Caco-2 (cell line): ENCODE results near the gene BLMH. TPM values are rescaled to one million over a fixed set of nuclear protein-coding genes. Genes with fewer than 3 reads are reported as not detected.
A peak's percentile ranks its signal among the peaks of the same experiment; 100 is the strongest.

Experiments
- BruUV-seq: library from RNA; stranded (reverse); fragments of 400-500 nt; replicated peaks from 2 replicates; lab custom pipeline; 2021; lab: Mats Ljungman, UMichigan
- CTCF ChIA-PET: fragments of 300-600 bp; sonication (Branson Sonifier 250); formaldehyde crosslinking; loops from one replicate; lab custom pipeline; 2022; ENCODE audit warnings: antibody characterized with exemption; lab: Charles Lee
- POLR2A ChIA-PET: fragments of 300-600 bp; sonication (Branson Sonifier 250); formaldehyde crosslinking; loops from one replicate; lab custom pipeline; 2022; ENCODE audit warnings: antibody characterized with exemption; lab: Charles Lee
- DNase-seq, 2 experiments: peaks; one replicate each; pipeline versions ENCODE4 v3.0.0 to v3.0.0-alpha.2; 2020 to 2022
- H3K27me3 ChIP-seq: replicated peaks from 2 replicates; pipeline ENCODE4 v1.6.0; 2011; ENCODE audit warnings: low read length; ENCODE audit not compliant: control insufficient read depth, insufficient read depth
- H3K36me3 ChIP-seq: 2 replicates; pipeline ENCODE4 v1.5.1; 2011; ENCODE audit warnings: low read length; ENCODE audit not compliant: control insufficient read depth, insufficient read depth
- H3K4me1 ChIP-seq: fragments of 250-450 bp; sonication (Bioruptor Pico); 2 replicates; pipeline ENCODE4 v1.5.1; 2020; ENCODE audit warnings: mild to moderate bottlenecking
- H3K4me3 ChIP-seq: 2 replicates; pipeline ENCODE4 v1.5.1; 2011; ENCODE audit warnings: low read depth, mild to moderate bottlenecking, control low read depth, low read length
- H3K9me3 ChIP-seq: fragments of 250-450 bp; sonication (Bioruptor Pico); 2 replicates; pipeline ENCODE4 v1.5.1; 2020; ENCODE audit warnings: mild to moderate bottlenecking, moderate library complexity
- H3K27ac Mint-ChIP-seq: one replicate; pipeline ENCODE4 v1.8.0; 2022; ENCODE audit warnings: mixed read lengths; ENCODE audit not compliant: unreplicated experiment
- H3K27me3 Mint-ChIP-seq: one replicate; pipeline ENCODE4 v1.8.0; 2022; ENCODE audit warnings: mixed read lengths; ENCODE audit not compliant: insufficient read depth, unreplicated experiment
- H3K36me3 Mint-ChIP-seq: one replicate; pipeline ENCODE4 v1.8.0; 2022; ENCODE audit warnings: mild to moderate bottlenecking, mixed read lengths; ENCODE audit not compliant: insufficient read depth, unreplicated experiment
- H3K4me1 Mint-ChIP-seq: one replicate; pipeline ENCODE4 v1.8.0; 2022; ENCODE audit warnings: low read depth, mixed read lengths; ENCODE audit not compliant: unreplicated experiment
- H3K4me3 Mint-ChIP-seq: one replicate; pipeline ENCODE4 v1.8.0; 2022; ENCODE audit warnings: mild to moderate bottlenecking, moderate library complexity, mixed read lengths; ENCODE audit not compliant: unreplicated experiment
- H3K9me3 Mint-ChIP-seq: one replicate; pipeline ENCODE4 v1.8.0; 2022; ENCODE audit warnings: mixed read lengths; ENCODE audit not compliant: unreplicated experiment
- intact Hi-C: fragments of 100-400 bp; cut with micrococcal nuclease; formaldehyde crosslinking; loops from one replicate; pipeline ENCODE4 v1.10.0; 2022; ENCODE audit not compliant: unreplicated experiment
- total RNA-seq: library from RNA; stranded (reverse); gene quantifications from 2 replicates; pipeline ENCODE4 v1.2.3, GENCODE V29; 2022
- TF ChIP-seq, protein P1 (sequence below), 2 experiments: fragments of 200-600 bp in 1 of 2; IDR thresholded peaks; 1 replicate in 1 of 2; 2 replicates in 1 of 2; pipeline versions ENCODE4 v1.5.1 to v1.8.0; 2011 to 2022; ENCODE audit warnings: antibody characterized with exemption in 1 of 2, control low read depth in 1 of 2, inconsistent platforms in 1 of 2, low read depth in 1 of 2, low read length in 1 of 2, mild to moderate bottlenecking in 1 of 2, moderate library complexity in 1 of 2; ENCODE audit not compliant: insufficient read depth in 1 of 2, severe bottlenecking in 1 of 2, unreplicated experiment in 1 of 2

The BLMH gene
- total RNA-seq, 1 experiment from 2014 or later: 56.1 TPM

DNA sequence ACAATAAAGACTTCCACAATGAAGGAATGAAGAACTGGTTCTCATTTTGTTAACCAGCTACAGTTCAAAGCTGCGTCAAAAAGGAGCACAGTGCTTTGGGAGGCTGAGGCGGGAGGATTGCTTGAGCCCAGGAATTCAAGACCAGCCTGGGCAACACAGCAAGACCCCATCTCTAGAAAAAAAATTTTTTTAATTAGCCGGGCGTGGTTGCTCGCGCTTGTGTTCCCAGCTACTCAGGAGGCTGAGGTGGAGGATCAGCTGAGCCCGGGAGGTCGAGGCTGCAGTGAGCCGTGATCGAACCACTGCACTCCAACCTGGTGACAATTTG, 55.5 kb downstream of the BLMH start:
- DNase-seq: no peak
- intact Hi-C loops: loop anchor here (2.0 to 5.0 kb wide), 3 partner anchors 44 to 131 kb away; no protein-coding TSS in a partner anchor
- Mint-ChIP-seq H3K4me3 (peak overlapping the region; percentile 98), H3K36me3 (peaks cover 13% of the 10 kb centered on the region), H3K9me3 (no peaks in the 10 kb centered on the region), H3K27me3 (no peaks in the 10 kb centered on the region), H3K27ac (peak overlapping the region; percentile 91), H3K4me1 (peaks cover 36% of the 10 kb centered on the region)
- no peaks in the 10 kb centered on the region for H3K27me3 ChIP-seq
- no peaks in the 10 kb centered on the region for H3K9me3 ChIP-seq
- ChIA-PET POLR2A (interaction anchor here (0.6 to 1.3 kb wide), 3 partner anchors 10 to 546 kb away, joined by 3 to 7 read pairs (median 6); no protein-coding TSS in a partner anchor), CTCF (interaction anchor here (0.7 to 2.7 kb wide), 12 partner anchors 11 to 140 kb away, joined by 3 to 17 read pairs (median 6); partner anchors contain the start of gene NSRP1)
- TF ChIP-seq, protein P1, sequence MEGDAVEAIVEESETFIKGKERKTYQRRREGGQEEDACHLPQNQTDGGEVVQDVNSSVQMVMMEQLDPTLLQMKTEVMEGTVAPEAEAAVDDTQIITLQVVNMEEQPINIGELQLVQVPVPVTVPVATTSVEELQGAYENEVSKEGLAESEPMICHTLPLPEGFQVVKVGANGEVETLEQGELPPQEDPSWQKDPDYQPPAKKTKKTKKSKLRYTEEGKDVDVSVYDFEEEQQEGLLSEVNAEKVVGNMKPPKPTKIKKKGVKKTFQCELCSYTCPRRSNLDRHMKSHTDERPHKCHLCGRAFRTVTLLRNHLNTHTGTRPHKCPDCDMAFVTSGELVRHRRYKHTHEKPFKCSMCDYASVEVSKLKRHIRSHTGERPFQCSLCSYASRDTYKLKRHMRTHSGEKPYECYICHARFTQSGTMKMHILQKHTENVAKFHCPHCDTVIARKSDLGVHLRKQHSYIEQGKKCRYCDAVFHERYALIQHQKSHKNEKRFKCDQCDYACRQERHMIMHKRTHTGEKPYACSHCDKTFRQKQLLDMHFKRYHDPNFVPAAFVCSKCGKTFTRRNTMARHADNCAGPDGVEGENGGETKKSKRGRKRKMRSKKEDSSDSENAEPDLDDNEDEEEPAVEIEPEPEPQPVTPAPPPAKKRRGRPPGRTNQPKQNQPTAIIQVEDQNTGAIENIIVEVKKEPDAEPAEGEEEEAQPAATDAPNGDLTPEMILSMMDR (IDR thresholded peaks at IDR 0.05; ENCODE audit: insufficient read depth in 1 of 2, low read depth in 1 of 2, low read length in 1 of 2, severe bottlenecking in 1 of 2, unreplicated experiment in 1 of 2): no peak
- H3K36me3 ChIP-seq: no peaks in the 10 kb centered on the region
- H3K4me3 ChIP-seq: peak overlapping the region; percentile 57
- peaks cover 29% of the 10 kb centered on the region for H3K4me1 ChIP-seq
- no TSS peak for BruUV-seq

DNA sequence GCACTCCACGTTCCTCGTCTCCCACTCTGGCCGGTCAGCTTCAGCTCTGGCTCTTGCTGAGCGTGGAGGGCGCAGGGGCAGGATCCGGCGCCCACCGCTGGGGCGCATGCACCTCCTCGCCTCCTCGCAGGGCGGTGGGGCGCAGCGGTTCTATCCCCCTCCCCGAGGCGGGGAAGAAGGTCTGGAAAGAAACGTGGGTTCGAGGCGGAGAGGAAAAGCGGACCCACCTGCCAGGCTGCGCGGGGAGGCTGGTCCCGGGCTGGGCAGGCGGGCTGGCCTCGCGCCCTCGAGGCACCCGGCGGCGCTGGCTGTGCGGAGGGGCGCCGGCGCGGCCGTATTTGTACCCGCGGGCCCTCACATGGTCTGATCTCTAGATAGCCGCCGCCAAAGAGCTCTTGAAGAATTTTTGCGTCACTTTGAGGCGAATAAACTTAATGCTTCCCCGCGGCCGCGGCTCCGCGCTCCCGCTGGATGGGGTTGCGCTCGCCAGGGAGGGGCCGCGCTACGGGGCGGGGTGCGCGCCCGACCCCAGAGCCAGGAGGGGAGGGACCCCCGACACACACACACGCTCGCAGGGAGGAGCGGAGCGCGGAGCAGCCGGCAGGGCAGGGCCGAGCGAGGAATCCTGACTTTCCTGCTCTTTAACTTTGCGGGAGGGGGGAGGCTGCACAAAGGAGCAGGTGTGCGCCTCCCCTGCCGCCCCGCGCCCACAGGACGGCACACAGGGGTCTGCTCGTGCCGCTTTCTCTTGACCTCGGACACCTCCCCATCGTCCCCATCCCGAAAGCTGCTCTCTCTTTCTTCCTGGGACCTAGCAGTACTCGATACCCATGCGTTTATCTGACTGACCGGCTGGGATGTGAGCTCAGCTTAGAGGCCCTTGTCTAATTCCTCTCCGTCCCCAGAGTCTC, 56.1 kb downstream of the BLMH start, which contains the start of gene SLC6A4:
Gene SLC6A4 (minus strand): TSS at position 312 of the 911 bp plus-strand sequence. CDS start 13,739 bp downstream, outside the sequence.
- CTCF ChIA-PET: interaction anchor here (1.2 to 2.7 kb wide), 7 partner anchors 10 to 131 kb away, joined by 3 to 17 read pairs (median 10); no protein-coding TSS in a partner anchor
- Histone ChIP-seq H3K4me1 (peaks cover 31% of the 10 kb centered on the region), H3K4me3 (peak within 1 kb of the TSS; percentile 57)

More for the DNA sequence above, 56.1 kb downstream of the BLMH start, which contains the start of gene SLC6A4:
- peak within 1 kb of the TSS; percentile 98 for H3K4me3 Mint-ChIP-seq
- intact Hi-C loops: loop anchor here (1.0 to 5.0 kb wide), 4 partner anchors 9 to 131 kb away; no protein-coding TSS in a partner anchor
- Histone ChIP-seq H3K27me3 (no peaks in the 10 kb centered on the region), H3K36me3 (no peaks in the 10 kb centered on the region), H3K9me3 (no peaks in the 10 kb centered on the region)
- H3K27ac Mint-ChIP-seq: peak within 1 kb of the TSS; percentile 91
- H3K4me1 Mint-ChIP-seq: peaks cover 38% of the 10 kb centered on the region
- TF ChIP-seq, protein P1 (IDR thresholded peaks at IDR 0.05; ENCODE audit: insufficient read depth in 1 of 2, low read depth in 1 of 2, low read length in 1 of 2, severe bottlenecking in 1 of 2, unreplicated experiment in 1 of 2): no peak
- H3K9me3 Mint-ChIP-seq: no peaks in the 10 kb centered on the region
- DNase-seq: peak; percentile 67 to 77
- peaks cover 13% of the 10 kb centered on the region for H3K36me3 Mint-ChIP-seq
- POLR2A ChIA-PET: interaction anchor here (0.6 to 1.3 kb wide), 5 partner anchors 10 to 131 kb away, joined by 3 to 6 read pairs (median 3); no protein-coding TSS in a partner anchor
- no peaks in the 10 kb centered on the region for H3K27me3 Mint-ChIP-seq
- BruUV-seq: no TSS peak
